Left lung (tissue), 10 donors: Measurements from ENCODE around the gene EMILIN2. TPM values are rescaled to one million over a fixed set of nuclear protein-coding genes. Genes with fewer than 3 reads are reported as not detected.
"Not testable (repeated sequence)": the region's sequence is repeated elsewhere in the genome, so short reads cannot be mapped to it uniquely, and the experiment has no call there.

Experiments
- ATAC-seq: fragments of 200-7000 bp; cut with Tn5 transposase; one replicate; pipeline ENCODE4 v1.9.1; 2020; ENCODE audit warnings: moderate library complexity
- DNase-seq, 4 donors: peaks; one replicate each; pipeline ENCODE4 v3.0.0-alpha.2; 2013 to 2020
- H3K27ac ChIP-seq, 2 donors: fragments of 200-600 bp; sonication (generic) in 1 of 2; one replicate each; pipeline versions ENCODE4 v1.5.0 to v1.8.0; 2020 to 2021
- H3K27me3 ChIP-seq, 2 donors: fragments of 200-600 bp; sonication (generic) in 1 of 2; one replicate each; pipeline versions ENCODE4 v1.5.0 to v1.8.0; 2020 to 2021
- H3K36me3 ChIP-seq, 2 donors: fragments of 200-600 bp; sonication (generic) in 1 of 2; one replicate each; pipeline versions ENCODE4 v1.5.0 to v1.8.0; 2020 to 2021
- H3K4me1 ChIP-seq, 2 donors: fragments of 200-600 bp; one replicate each; pipeline ENCODE4 v1.8.0; 2021
- H3K4me3 ChIP-seq, 2 donors: fragments of 200-600 bp; sonication (generic) in 1 of 2; one replicate each; pipeline versions ENCODE4 v1.5.0 to v1.8.0; 2020 to 2021; ENCODE audit warnings: mild to moderate bottlenecking in 1 of 2
- H3K9me3 ChIP-seq, 2 donors: fragments of 200-600 bp; sonication (generic) in 1 of 2; one replicate each; pipeline versions ENCODE4 v1.5.0 to v1.8.0; 2020 to 2021
- CTCF ChIP-seq, 2 donors: fragments of 200-600 bp; sonication (generic) in 1 of 2; IDR thresholded peaks; one replicate each; pipeline versions ENCODE4 v1.5.0 to v1.8.0; 2021; ENCODE audit warnings: antibody characterized with exemption in 2 of 2
- intact Hi-C, 2 donors: fragments of 100-400 bp; cut with DNase I; formaldehyde crosslinking; loops; one replicate each; pipeline versions ENCODE4 v1.11.2 to v1.14.2; 2022
- polyA plus RNA-seq, 6 donors: library from polyadenylated mRNA; unstranded; fragments of 120-200 nt; gene quantifications; one replicate each; pipeline ENCODE4 v1.2.1, GENCODE V29; 2013; ENCODE audit not compliant: insufficient read length in 6 of 6
- total RNA-seq, 2 donors: library from RNA; stranded (reverse); fragmentation: NEBNext Ultra II Directional; extraction: Animal tissue kit (Norgen Biotek cat#: 25700); gene quantifications; one replicate each; pipeline ENCODE4 v1.2.1, GENCODE V29; 2021
- donor health status: DM: no; HTN: yes; CAD: no.
- donor health status: DM: no; HTN: no; CAD: no.

Gene EMILIN2
- total and polyA plus RNA-seq, 8 donors: 10.6 to 56.2 (median 15.1) TPM

- Histone ChIP-seq H3K36me3 (no peaks in the 10 kb centered on the region), H3K4me3 (no peak overlapping the region), H3K9me3 (peaks cover 0 to 1% of the 10 kb centered on the region in 2 donors), H3K27ac (no peak overlapping the region), H3K4me1 (no peaks in the 10 kb centered on the region), H3K27me3 (no peaks in the 10 kb centered on the region)
- TF ChIP-seq CTCF (IDR thresholded peaks at IDR 0.05): no peak
- ATAC-seq (no peak), DNase-seq (no peak)
- intact Hi-C loops: no loop called here
Observed at GRCh38 chr18:2827061-2827460, 19.7 kb upstream of the EMILIN2 start.

GRCh38 chr18:2836118-2836517 lies 10.7 kb upstream of the EMILIN2 start:
- intact Hi-C loops, H3K27me3 ChIP-seq, H3K4me3 ChIP-seq, DNase-seq, H3K9me3 ChIP-seq, H3K36me3 ChIP-seq, H3K27ac ChIP-seq, H3K4me1 ChIP-seq, ATAC-seq: not testable (repeated sequence)

GRCh38 chr18:2837290-2837689 lies 9.5 kb upstream of the EMILIN2 start:
- H3K4me3 ChIP-seq, H3K4me1 ChIP-seq, H3K36me3 ChIP-seq, H3K27ac ChIP-seq, ATAC-seq, H3K9me3 ChIP-seq, H3K27me3 ChIP-seq, intact Hi-C loops, DNase-seq: not testable (repeated sequence)

GRCh38 chr18:2839202-2839601 lies 7.6 kb upstream of the EMILIN2 start:
- Histone ChIP-seq H3K9me3 (peaks cover 0 to 7% of the 10 kb centered on the region in 2 donors), H3K4me1 (no peaks in the 10 kb centered on the region), H3K36me3 (no peaks in the 10 kb centered on the region), H3K4me3 (no peak overlapping the region), H3K27ac (no peak overlapping the region), H3K27me3 (peaks cover 0 to 3% of the 10 kb centered on the region in 2 donors)
- no peak for TF ChIP-seq CTCF (IDR thresholded peaks at IDR 0.05)
- ATAC-seq (no peak), DNase-seq (no peak)
- intact Hi-C loops: no loop called here

- ATAC-seq: no peak
Observed at GRCh38 chr18:2840521-2840920, 6.3 kb upstream of the EMILIN2 start.

GRCh38 chr18:2843146-2843545 lies 3.7 kb upstream of the EMILIN2 start:
- peaks cover 5 to 37% of the 10 kb centered on the region in 2 donors for H3K4me1 ChIP-seq
- ATAC-seq: peak; percentile 2
- intact Hi-C loops: no loop called here
- no peak overlapping the region for H3K4me3 ChIP-seq
- no peak for TF ChIP-seq CTCF (IDR thresholded peaks at IDR 0.05)
- DNase-seq: peak in 1 of 4 donors; percentile 65
- no peaks in the 10 kb centered on the region for H3K9me3 ChIP-seq
- peaks cover 19 to 39% of the 10 kb centered on the region in 2 donors for H3K27me3 ChIP-seq
- H3K36me3 ChIP-seq: no peaks in the 10 kb centered on the region
- no peak overlapping the region for H3K27ac ChIP-seq

More at GRCh38 chr18:2840521-2840920, 6.3 kb upstream of the EMILIN2 start:
- peaks cover 0 to 13% of the 10 kb centered on the region in 2 donors for H3K27me3 ChIP-seq
- no peak overlapping the region for H3K27ac ChIP-seq
- no peaks in the 10 kb centered on the region for H3K36me3 ChIP-seq
- intact Hi-C loops: no loop called here
- no peak overlapping the region for H3K4me3 ChIP-seq
- H3K9me3 ChIP-seq: peaks cover 0 to 7% of the 10 kb centered on the region in 2 donors
- DNase-seq: no peak
- H3K4me1 ChIP-seq: peaks cover 0 to 11% of the 10 kb centered on the region in 2 donors
- TF ChIP-seq CTCF (IDR thresholded peaks at IDR 0.05): no peak
